ENCODE results near the gene KIF3A. TPM values are rescaled to one million over a fixed set of nuclear protein-coding genes. Genes with fewer than 3 reads are reported as not detected.

KIF3A gene
- total RNA-seq, 1 donor from 2014 or later: 11.9 TPM

GRCh38 chr5:132753135-132753987 lies 16.0 kb upstream of the KIF3A start:
- no peak for TF ChIP-seq CTCF (IDR thresholded peaks at IDR 0.05; ENCODE audit: borderline replicate concordance)
- H3K4me3 ChIP-seq: no peak overlapping the region
- no peak for DNase-seq
- H3K27ac ChIP-seq (replicated peaks): no peak overlapping the region
- H3K4me1 ChIP-seq: no peaks in the 10 kb centered on the region
- H3K27me3 ChIP-seq (ENCODE audit: low read depth): no peaks in the 10 kb centered on the region
- intact Hi-C loops (cut with micrococcal nuclease): no loop called here
- peaks cover 30% of the 10 kb centered on the region for H3K36me3 ChIP-seq
- H3K9me3 ChIP-seq (replicated peaks): no peaks in the 10 kb centered on the region

GRCh38 chr5:132752581-132753125 lies 15.3 kb upstream of the KIF3A start:
- H3K4me1 ChIP-seq: peaks cover 2% of the 10 kb centered on the region
- H3K9me3 ChIP-seq (replicated peaks): no peaks in the 10 kb centered on the region
- H3K36me3 ChIP-seq: peaks cover 23% of the 10 kb centered on the region
- DNase-seq: no peak
- H3K27ac ChIP-seq (replicated peaks): no peak overlapping the region
- no peak for TF ChIP-seq CTCF (IDR thresholded peaks at IDR 0.05; ENCODE audit: borderline replicate concordance)
- intact Hi-C loops (cut with micrococcal nuclease): no loop called here
- no peak overlapping the region for H3K4me3 ChIP-seq
- H3K27me3 ChIP-seq (ENCODE audit: low read depth): peaks cover 1% of the 10 kb centered on the region

- intact Hi-C loops (cut with micrococcal nuclease): no loop called here
- DNase-seq: no peak
Observed at GRCh38 chr5:132751971-132752580, 14.7 kb upstream of the KIF3A start.

GRCh38 chr5:132751444-132751843 lies 14.1 kb upstream of the KIF3A start:
- peaks cover 13% of the 10 kb centered on the region for H3K4me1 ChIP-seq
- no peak for TF ChIP-seq CTCF (IDR thresholded peaks at IDR 0.05; ENCODE audit: borderline replicate concordance)
- intact Hi-C loops (cut with micrococcal nuclease): no loop called here
- H3K36me3 ChIP-seq: peaks cover 13% of the 10 kb centered on the region
- peaks cover 11% of the 10 kb centered on the region for H3K27me3 ChIP-seq (ENCODE audit: low read depth)
- H3K27ac ChIP-seq (replicated peaks): peak overlapping the region; percentile 48
- DNase-seq: no peak
- H3K4me3 ChIP-seq: no peak overlapping the region
- H3K9me3 ChIP-seq (replicated peaks): no peaks in the 10 kb centered on the region

More at GRCh38 chr5:132751971-132752580, 14.7 kb upstream of the KIF3A start:
- Histone ChIP-seq H3K27me3 (ENCODE audit: low read depth) (peaks cover 7% of the 10 kb centered on the region), H3K4me3 (no peak overlapping the region), H3K36me3 (peaks cover 17% of the 10 kb centered on the region), H3K27ac (replicated peaks) (no peak overlapping the region), H3K4me1 (peaks cover 8% of the 10 kb centered on the region), H3K9me3 (replicated peaks) (no peaks in the 10 kb centered on the region)
- TF ChIP-seq CTCF (IDR thresholded peaks at IDR 0.05; ENCODE audit: borderline replicate concordance): no peak

GRCh38 chr5:132750471-132751230 lies 13.3 kb upstream of the KIF3A start:
- Histone ChIP-seq H3K4me3 (no peak overlapping the region), H3K27me3 (ENCODE audit: low read depth) (peaks cover 17% of the 10 kb centered on the region), H3K4me1 (peaks cover 13% of the 10 kb centered on the region), H3K27ac (replicated peaks) (peak overlapping the region; percentile 48), H3K36me3 (peaks cover 11% of the 10 kb centered on the region), H3K9me3 (replicated peaks) (no peaks in the 10 kb centered on the region)
- DNase-seq: no peak
- no peak for TF ChIP-seq CTCF (IDR thresholded peaks at IDR 0.05; ENCODE audit: borderline replicate concordance)
- intact Hi-C loops (cut with micrococcal nuclease): no loop called here

Measured in left ventricle myocardium inferior (tissue), 1 donor.